H54 (cell line): ENCODE measurements around the gene RNU6-8.

ENCODE experiments used
- DNase-seq: peaks from one replicate; pipeline ENCODE4 v3.0.0; 2011; ENCODE audit warnings: low spot score, mixed read lengths; ENCODE audit not compliant: insufficient read length
- FAIRE-seq: peaks from 3 replicates; lab custom pipeline; 2011; peaks lifted over from hg19 to GRCh38; lab: Jason Lieb, UNC
- POLR2A ChIP-seq: IDR thresholded peaks from 2 replicates; pipeline ENCODE4 v1.6.1; 2011; ENCODE audit warnings: low read depth, mild to moderate bottlenecking, low read length

RNU6-8 gene

GRCh38 chr14:32200368-32201192 is 2.5 kb downstream of the RNU6-8 start:
- no peak for FAIRE-seq
- no peak for TF ChIP-seq POLR2A
- no peak for DNase-seq

GRCh38 chr14:32197919-32198318 is 5.2 kb downstream of the RNU6-8 start:
- no peak for TF ChIP-seq POLR2A
- no peak for FAIRE-seq
- DNase-seq, result no peak

GRCh38 chr14:32195636-32196035 is 7.4 kb downstream of the RNU6-8 start:
- FAIRE-seq (no peak), DNase-seq (no peak)
- TF ChIP-seq POLR2A, result no peak

GRCh38 chr14:32193532-32193931 is 9.5 kb downstream of the RNU6-8 start:
- TF ChIP-seq POLR2A, result no peak
- DNase-seq, result no peak
- FAIRE-seq, result no peak

DNA sequence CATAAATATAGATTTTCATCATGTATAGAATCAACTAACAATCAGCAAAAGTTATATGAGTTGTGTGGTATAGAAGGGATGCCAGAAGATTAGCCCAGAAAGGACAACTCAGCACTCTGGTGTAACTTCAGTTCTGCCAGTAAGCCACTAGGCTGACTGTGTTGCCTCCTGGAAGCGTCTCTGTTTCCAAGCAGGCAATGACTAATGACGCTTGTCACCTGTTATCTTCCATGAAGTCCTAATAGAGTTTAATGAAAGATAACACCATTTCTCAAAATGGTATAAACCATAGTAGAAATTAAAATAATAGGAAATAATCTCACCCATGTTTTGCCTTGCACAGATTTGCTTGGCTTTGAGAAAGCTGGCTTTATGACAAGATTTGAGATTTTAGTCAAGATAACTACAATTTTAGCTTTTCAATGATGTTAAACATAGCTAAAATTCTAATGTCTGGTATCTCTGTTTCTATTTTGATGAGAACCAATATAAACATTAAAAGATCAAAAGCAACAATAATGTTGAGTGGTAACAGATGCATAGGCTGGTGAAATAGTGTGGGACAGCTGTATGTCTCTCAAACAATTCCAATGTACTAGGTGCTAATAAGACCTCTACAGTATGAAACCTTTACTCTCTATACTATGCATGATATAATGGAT is 10.2 kb downstream of the RNU6-8 start:
- no peak for TF ChIP-seq POLR2A
- FAIRE-seq (no peak), DNase-seq (no peak)

- no peak for TF ChIP-seq POLR2A
- FAIRE-seq, result no peak
- DNase-seq, result no peak
Measured at GRCh38 chr14:32190673-32191072, 12.4 kb downstream of the RNU6-8 start.

DNA sequence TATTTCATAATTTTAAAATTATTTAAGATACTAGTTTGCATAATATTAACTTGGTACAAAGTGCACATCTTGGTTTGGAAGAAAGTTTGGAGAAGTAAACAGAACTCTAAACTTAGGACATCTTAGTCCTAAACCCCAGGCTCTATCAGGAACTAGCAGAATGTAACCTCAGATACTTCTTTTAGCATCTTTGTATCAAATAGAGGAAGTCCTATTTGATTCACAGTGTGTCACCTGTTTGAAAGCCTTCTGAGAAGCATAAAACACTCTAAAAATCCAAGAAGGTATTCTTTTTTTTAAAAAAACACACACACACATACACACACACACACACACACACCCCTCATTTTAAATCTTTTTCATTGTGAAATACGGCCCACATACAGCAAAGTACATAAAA is 13.3 kb downstream of the RNU6-8 start:
- no peak for DNase-seq
- no peak for TF ChIP-seq POLR2A
- no peak for FAIRE-seq

- no peak for DNase-seq
- no peak for FAIRE-seq
- TF ChIP-seq POLR2A, result no peak
Measured at GRCh38 chr14:32186248-32186647, 16.8 kb downstream of the RNU6-8 start.

DNA sequence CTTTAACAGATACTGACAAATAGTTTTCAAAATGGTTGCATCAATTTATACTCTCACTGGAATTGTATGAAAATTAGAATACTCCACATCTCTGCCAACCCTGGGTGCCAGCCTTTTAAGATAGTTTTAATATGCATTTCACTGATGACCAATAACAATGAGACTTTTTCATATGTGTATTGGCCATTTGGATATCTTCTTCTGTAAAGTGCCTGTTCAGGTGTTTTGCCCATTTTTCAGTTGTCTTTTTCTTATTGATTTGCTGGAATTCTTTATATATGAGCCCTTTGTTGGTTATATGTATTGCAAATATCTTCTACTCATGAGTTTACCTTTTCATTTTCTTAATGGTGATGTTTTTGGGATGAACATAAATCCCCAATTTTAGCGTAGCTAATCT is 18.0 kb downstream of the RNU6-8 start:
- no peak for DNase-seq
- TF ChIP-seq POLR2A, result no peak
- FAIRE-seq, result no peak

- no peak for FAIRE-seq
- DNase-seq, result no peak
- no peak for TF ChIP-seq POLR2A
Measured at GRCh38 chr14:32183151-32184058, 19.7 kb downstream of the RNU6-8 start.

GRCh38 chr14:32171469-32171868 is 31.6 kb downstream of the RNU6-8 start:
- no peak for FAIRE-seq
- DNase-seq, result no peak
- no peak for TF ChIP-seq POLR2A

DNA sequence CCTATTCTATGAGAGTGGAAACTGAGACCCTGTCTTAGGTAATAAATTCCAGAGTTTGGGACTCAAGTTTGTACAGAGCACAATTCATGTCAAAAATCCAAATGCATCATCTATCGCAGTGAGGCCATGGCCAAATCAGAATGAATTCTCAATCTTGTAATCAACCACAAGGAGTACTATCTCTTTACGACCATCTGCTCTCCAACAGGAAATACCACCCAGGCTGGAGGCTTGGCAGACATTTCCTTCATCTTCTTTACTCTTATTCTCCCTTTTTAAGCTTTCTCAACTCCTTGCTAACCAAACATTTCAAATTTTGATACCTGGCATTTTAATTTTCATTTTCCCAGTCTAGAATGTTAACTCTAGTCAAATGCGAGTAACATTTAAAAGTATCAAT is 33.9 kb downstream of the RNU6-8 start:
- no peak for TF ChIP-seq POLR2A
- DNase-seq (no peak), FAIRE-seq (no peak)

- DNase-seq (no peak), FAIRE-seq (no peak)
- TF ChIP-seq POLR2A, result no peak
Measured at GRCh38 chr14:32167907-32168306, 35.2 kb downstream of the RNU6-8 start.

GRCh38 chr14:32166924-32167323 is 36.1 kb downstream of the RNU6-8 start:
- DNase-seq (no peak), FAIRE-seq (no peak)
- no peak for TF ChIP-seq POLR2A
